Transverse colon (tissue), 4 donors: ENCODE data around the gene MBD3L3. TPM values are rescaled to one million over a fixed set of nuclear protein-coding genes. Genes with fewer than 3 reads are reported as not detected.
A peak's percentile ranks its signal among the peaks of the same experiment; 100 is the strongest.
"Not testable (repeated sequence)": the region's sequence is repeated elsewhere in the genome, so short reads cannot be mapped to it uniquely, and the experiment has no call there.

Experiments
- DNase-seq: peaks from one replicate; pipeline ENCODE4 v3.0.0-alpha.2; 2019
- H3K27ac ChIP-seq, 4 donors: fragments of 200-600 bp; sonication (generic); 2 replicates each; pipeline ENCODE4 v1.5.1; 2016 to 2018; ENCODE audit warnings: inconsistent platforms in 4 of 4
- H3K27me3 ChIP-seq: fragments of 200-600 bp; sonication (generic); 2 replicates; pipeline ENCODE4 v1.5.1; 2017; ENCODE audit warnings: inconsistent platforms
- H3K36me3 ChIP-seq, 4 donors: fragments of 200-600 bp; sonication (generic); 2 replicates each; pipeline ENCODE4 v1.5.1; 2017 to 2019; ENCODE audit warnings: inconsistent platforms in 4 of 4
- H3K4me1 ChIP-seq, 4 donors: fragments of 200-600 bp; sonication (generic); 2 replicates each; pipeline ENCODE4 v1.5.1; 2017 to 2020; ENCODE audit warnings: inconsistent platforms in 4 of 4
- H3K4me3 ChIP-seq, 4 donors: fragments of 200-600 bp; sonication (generic); 1 replicate in 1 of 4; 2 replicates in 3 of 4; pipeline versions ENCODE4 v1.5.1 to v1.6.1; 2017 to 2019; ENCODE audit warnings: inconsistent platforms in 4 of 4
- H3K9me3 ChIP-seq, 2 donors: fragments of 200-600 bp; sonication (generic); 2 replicates each; pipeline ENCODE4 v1.5.1; 2017 to 2019; ENCODE audit warnings: inconsistent platforms in 2 of 2
- CTCF ChIP-seq, 5 experiments: fragments of 200-600 bp in 3 of 5; fragments of 450-650 bp in 2 of 5; sonication (generic) in 3 of 5; IDR thresholded peaks; 1 replicate in 2 of 5; 2 replicates in 3 of 5; pipeline ENCODE4 v1.5.1; 2016 to 2017; ENCODE audit warnings: antibody characterized with exemption in 5 of 5, inconsistent platforms in 3 of 5, mild to moderate bottlenecking in 2 of 5, moderate library complexity in 1 of 5
- EP300 ChIP-seq: sonication (generic); formaldehyde crosslinking; IDR thresholded peaks from one replicate; pipeline ENCODE4 v1.6.1; 2017; ENCODE audit warnings: antibody characterized with exemption, low read depth
- POLR2A ChIP-seq: fragments of 450-650 bp; IDR thresholded peaks from one replicate; pipeline ENCODE4 v1.6.1; 2016; ENCODE audit warnings: antibody characterized with exemption, mild to moderate bottlenecking, moderate library complexity
- POLR2AphosphoS5 ChIP-seq, 3 donors: sonication (generic); formaldehyde crosslinking; IDR thresholded peaks; one replicate each; pipeline ENCODE4 v1.6.1; 2016; ENCODE audit warnings: antibody characterized with exemption in 3 of 3
- WGBS, 2 donors: methylation state at CpG; one replicate each; pipeline ENCODE4 v1.1.5; 2018; ENCODE audit warnings: low coverage in 1 of 2; 5-methylcytosine and 5-hydroxymethylcytosine counted together
- in situ Hi-C, 4 donors: fragments of 200-750 bp; cut with MboI; loops; one replicate each; pipeline versions ENCODE4 v1.15.0 to v1.15.1; 2017; ENCODE audit warnings: low sequenced_read_pairs in 3 of 4, low pct_ligation_motif_present in 1 of 4, low pct_unique_long_range_greater_than_20kb in 1 of 4
- intact Hi-C: fragments of 100-400 bp; cut with DNase I; formaldehyde crosslinking; loops from one replicate; pipeline ENCODE4 v1.15.1; 2023; ENCODE audit warnings: low total_unique reads
- total RNA-seq, 4 donors: library from RNA; depleted of rRNA; stranded (reverse); fragments of >200 nt; gene quantifications; one replicate each; pipeline ENCODE4 v1.1.0, GENCODE V29; 2016

Gene MBD3L3
- total RNA-seq, 4 donors from 2014 or later, result not detected

GRCh38 chr19:7067122-7067521 is 8.6 kb upstream of the MBD3L3 start:
- H3K4me1 ChIP-seq, result peaks cover 8 to 10% (median 8%) of the 10 kb centered on the region in 4 donors
- WGBS, 2 donors, result 67 to 80% methylated on average over 2 to 13 of the region's 13 CpGs
- peak in 2 of 5 experiments; percentile 6 to 9 for TF ChIP-seq CTCF (IDR thresholded peaks at IDR 0.05)
- H3K27ac ChIP-seq, H3K9me3 ChIP-seq, H3K4me3 ChIP-seq, in situ Hi-C loops, H3K27me3 ChIP-seq, H3K36me3 ChIP-seq: not testable (repeated sequence)
- intact Hi-C loops, result loop anchor here (10.0 kb wide), 1 partner anchor 1588 kb away; no protein-coding TSS in a partner anchor
- peak; percentile 25 for DNase-seq

- no peak for TF ChIP-seq EP300
- no peak for TF ChIP-seq POLR2A
- TF ChIP-seq POLR2AphosphoS5 (IDR thresholded peaks at IDR 0.05), result no peak
- no peak for TF ChIP-seq CTCF (IDR thresholded peaks at IDR 0.05)
- Histone ChIP-seq H3K9me3 (no peaks in the 10 kb centered on the region), H3K36me3 (no peaks in the 10 kb centered on the region), H3K27ac (no peak overlapping the region), H3K4me1 (no peaks in the 10 kb centered on the region), H3K27me3 (no peaks in the 10 kb centered on the region), H3K4me3 (no peak overlapping the region)
- DNase-seq, result no peak
- intact Hi-C loops (loop anchor here (10.0 kb wide), 1 partner anchor 1591 kb away; no protein-coding TSS in a partner anchor), in situ Hi-C loops (no loop called here)
- 92% methylated on average over 4 to 9 of the region's 9 CpGs for WGBS, 2 donors
These were observed 5.4 kb upstream of the MBD3L3 start for GRCh38 chr19:7063764-7064418.

- intact Hi-C loops (loop anchor here (10.0 kb wide), 1 partner anchor 1591 kb away; no protein-coding TSS in a partner anchor), in situ Hi-C loops (no loop called here)
- WGBS, 2 donors, result 70 to 75% methylated on average over 2 to 4 of the region's 4 CpGs
- no peaks in the 10 kb centered on the region for H3K4me1 ChIP-seq
- no peaks in the 10 kb centered on the region for H3K9me3 ChIP-seq
- H3K4me3 ChIP-seq, result no peak overlapping the region
- no peak for TF ChIP-seq POLR2AphosphoS5 (IDR thresholded peaks at IDR 0.05)
- TF ChIP-seq EP300, result no peak
- TF ChIP-seq POLR2A, result no peak
- TF ChIP-seq CTCF (IDR thresholded peaks at IDR 0.05), result no peak
- H3K27me3 ChIP-seq, result no peaks in the 10 kb centered on the region
- no peak for DNase-seq
- no peaks in the 10 kb centered on the region for H3K36me3 ChIP-seq
- no peak overlapping the region for H3K27ac ChIP-seq
These were observed 4.9 kb upstream of the MBD3L3 start for GRCh38 chr19:7063339-7063738.

- H3K36me3 ChIP-seq, in situ Hi-C loops, DNase-seq, H3K27me3 ChIP-seq, H3K4me3 ChIP-seq, H3K27ac ChIP-seq, H3K4me1 ChIP-seq, H3K9me3 ChIP-seq: not testable (repeated sequence)
- intact Hi-C loops, result loop anchor here (10.0 kb wide), 1 partner anchor 1595 kb away; no protein-coding TSS in a partner anchor
- WGBS, 2 donors, result 50 to 71% methylated on average over 1 to 2 of the region's 2 CpGs
These were observed 1.5 kb upstream of the MBD3L3 start for GRCh38 chr19:7059977-7060376.

GRCh38 chr19:7056371-7056770 is 2.1 kb downstream of the MBD3L3 start:
- H3K9me3 ChIP-seq, intact Hi-C loops, H3K36me3 ChIP-seq, H3K27me3 ChIP-seq, H3K27ac ChIP-seq, in situ Hi-C loops, H3K4me3 ChIP-seq, DNase-seq, H3K4me1 ChIP-seq: not testable (repeated sequence)
- WGBS, 2 donors, result 93% methylated on average over 3 of the region's 16 CpGs; no CpG with 5 or more reads in 1 of the 2 donors

- H3K4me3 ChIP-seq, DNase-seq, H3K9me3 ChIP-seq, H3K27ac ChIP-seq, in situ Hi-C loops, H3K4me1 ChIP-seq, intact Hi-C loops, H3K36me3 ChIP-seq, H3K27me3 ChIP-seq: not testable (repeated sequence)
- WGBS, 2 donors, result 88 to 90% methylated on average over 3 to 12 of the region's 14 CpGs
These were observed 2.8 kb downstream of the MBD3L3 start for GRCh38 chr19:7055679-7056078.

GRCh38 chr19:7054635-7055368 is 3.7 kb downstream of the MBD3L3 start:
- intact Hi-C loops, result not testable (repeated sequence)

More at GRCh38 chr19:7054635-7055368, 3.7 kb downstream of the MBD3L3 start:
- in situ Hi-C loops, H3K4me3 ChIP-seq, DNase-seq, H3K9me3 ChIP-seq, H3K27ac ChIP-seq, H3K36me3 ChIP-seq, H3K4me1 ChIP-seq, H3K27me3 ChIP-seq: not testable (repeated sequence)
- WGBS, 2 donors, result 95 to 97% methylated on average over 6 to 8 of the region's 14 CpGs
